Peyer's patch (tissue), 4 donors: ENCODE results near the gene BHLHE40.

Experiments
- POLR2A ChIP-seq, 2 donors: fragments of 450-650 bp; IDR thresholded peaks; one replicate each; pipeline ENCODE4 v1.5.1; 2017; ENCODE audit warnings: antibody characterized with exemption in 2 of 2, mild to moderate bottlenecking in 2 of 2, moderate library complexity in 2 of 2
- TF ChIP-seq, protein P1 (sequence below), 6 experiments: fragments of 450-650 bp in 4 of 6; fragments of 200-600 bp in 2 of 6; sonication (generic) in 1 of 6; IDR thresholded peaks; one replicate each; pipeline ENCODE4 v1.5.1; 2017 to 2019; ENCODE audit warnings: antibody characterized with exemption in 6 of 6, mild to moderate bottlenecking in 3 of 6, moderate library complexity in 1 of 6

DNA sequence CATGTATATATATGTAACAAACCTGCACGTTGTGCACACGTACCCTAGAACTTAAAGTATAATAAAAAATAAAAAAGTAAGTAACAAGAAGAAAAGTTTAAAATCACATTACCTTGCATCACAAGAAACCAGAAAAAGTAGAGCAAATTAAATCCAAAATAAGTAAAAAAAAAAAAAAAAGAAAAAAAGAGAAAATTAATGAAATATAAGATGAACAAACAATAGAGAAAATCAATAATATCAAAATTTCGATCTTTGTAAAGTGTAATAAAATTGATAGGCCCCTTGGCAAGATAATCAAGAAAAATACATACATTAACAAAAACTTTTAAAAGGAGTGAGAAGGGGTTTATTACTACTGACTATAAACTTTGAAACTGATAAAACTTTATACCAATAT is 7.4 kb upstream of the BHLHE40 start:
- TF ChIP-seq, protein P1, sequence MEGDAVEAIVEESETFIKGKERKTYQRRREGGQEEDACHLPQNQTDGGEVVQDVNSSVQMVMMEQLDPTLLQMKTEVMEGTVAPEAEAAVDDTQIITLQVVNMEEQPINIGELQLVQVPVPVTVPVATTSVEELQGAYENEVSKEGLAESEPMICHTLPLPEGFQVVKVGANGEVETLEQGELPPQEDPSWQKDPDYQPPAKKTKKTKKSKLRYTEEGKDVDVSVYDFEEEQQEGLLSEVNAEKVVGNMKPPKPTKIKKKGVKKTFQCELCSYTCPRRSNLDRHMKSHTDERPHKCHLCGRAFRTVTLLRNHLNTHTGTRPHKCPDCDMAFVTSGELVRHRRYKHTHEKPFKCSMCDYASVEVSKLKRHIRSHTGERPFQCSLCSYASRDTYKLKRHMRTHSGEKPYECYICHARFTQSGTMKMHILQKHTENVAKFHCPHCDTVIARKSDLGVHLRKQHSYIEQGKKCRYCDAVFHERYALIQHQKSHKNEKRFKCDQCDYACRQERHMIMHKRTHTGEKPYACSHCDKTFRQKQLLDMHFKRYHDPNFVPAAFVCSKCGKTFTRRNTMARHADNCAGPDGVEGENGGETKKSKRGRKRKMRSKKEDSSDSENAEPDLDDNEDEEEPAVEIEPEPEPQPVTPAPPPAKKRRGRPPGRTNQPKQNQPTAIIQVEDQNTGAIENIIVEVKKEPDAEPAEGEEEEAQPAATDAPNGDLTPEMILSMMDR (IDR thresholded peaks at IDR 0.05): no peak
- TF ChIP-seq POLR2A (IDR thresholded peaks at IDR 0.05): no peak
